HG03060 (cell line): ENCODE measurements around the gene CLDN18.

Experiments
- ATAC-seq: cut with Tn5 transposase; IDR thresholded peaks from one replicate; pipeline ENCODE4 v1.9.1; 2021; ENCODE audit warnings: low read depth, moderate number of reproducible peaks; ENCODE audit not compliant: unreplicated experiment

Gene CLDN18

GRCh38 chr3:138009476-138010272, at the start of gene CLDN18:
TSS of gene CLDN18 (plus strand) at chr3:138010165. CDS start at chr3:138010226, 61 bp downstream.
- no peak for ATAC-seq

DNA sequence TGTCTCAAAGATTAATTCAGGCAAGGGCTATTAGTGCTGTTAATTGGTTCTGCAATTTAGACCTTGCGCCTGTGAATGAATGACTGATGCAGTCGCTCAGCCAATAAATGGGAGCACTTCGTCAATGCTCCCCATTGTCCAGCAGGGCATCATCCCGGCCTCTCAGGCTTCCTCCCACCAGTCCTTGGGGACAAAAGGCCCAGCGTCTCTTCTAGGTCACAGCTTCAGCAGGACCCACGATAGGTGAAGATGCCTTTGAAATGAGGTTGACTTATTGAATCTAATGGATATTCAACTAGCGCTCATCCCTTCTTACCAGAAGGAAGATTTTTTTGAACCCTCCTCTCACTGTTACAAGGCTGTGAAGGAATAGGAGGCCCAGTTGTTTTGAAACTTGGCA, 47.7 kb upstream of the CLDN18 start:
- no peak for ATAC-seq

DNA sequence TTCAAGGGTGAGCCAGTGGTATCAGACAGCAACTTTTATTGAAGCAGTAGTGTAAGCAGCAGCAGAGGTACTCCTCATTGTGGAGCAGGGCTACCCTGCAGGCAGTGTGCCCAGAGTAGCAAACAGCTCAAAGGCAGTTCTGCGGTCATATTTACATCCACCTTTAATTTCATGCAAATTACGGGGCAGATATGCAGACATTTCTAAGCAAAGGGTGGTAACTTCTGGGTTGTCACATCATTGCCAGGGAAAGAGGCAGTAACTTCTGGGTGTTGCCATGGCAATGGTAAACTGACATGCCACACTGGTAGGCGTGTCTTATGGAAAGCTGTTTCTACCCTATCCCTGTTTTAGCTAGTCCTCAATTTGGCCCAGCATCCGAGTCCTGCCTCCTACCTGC, 46.5 kb upstream of the CLDN18 start:
- ATAC-seq: no peak

DNA sequence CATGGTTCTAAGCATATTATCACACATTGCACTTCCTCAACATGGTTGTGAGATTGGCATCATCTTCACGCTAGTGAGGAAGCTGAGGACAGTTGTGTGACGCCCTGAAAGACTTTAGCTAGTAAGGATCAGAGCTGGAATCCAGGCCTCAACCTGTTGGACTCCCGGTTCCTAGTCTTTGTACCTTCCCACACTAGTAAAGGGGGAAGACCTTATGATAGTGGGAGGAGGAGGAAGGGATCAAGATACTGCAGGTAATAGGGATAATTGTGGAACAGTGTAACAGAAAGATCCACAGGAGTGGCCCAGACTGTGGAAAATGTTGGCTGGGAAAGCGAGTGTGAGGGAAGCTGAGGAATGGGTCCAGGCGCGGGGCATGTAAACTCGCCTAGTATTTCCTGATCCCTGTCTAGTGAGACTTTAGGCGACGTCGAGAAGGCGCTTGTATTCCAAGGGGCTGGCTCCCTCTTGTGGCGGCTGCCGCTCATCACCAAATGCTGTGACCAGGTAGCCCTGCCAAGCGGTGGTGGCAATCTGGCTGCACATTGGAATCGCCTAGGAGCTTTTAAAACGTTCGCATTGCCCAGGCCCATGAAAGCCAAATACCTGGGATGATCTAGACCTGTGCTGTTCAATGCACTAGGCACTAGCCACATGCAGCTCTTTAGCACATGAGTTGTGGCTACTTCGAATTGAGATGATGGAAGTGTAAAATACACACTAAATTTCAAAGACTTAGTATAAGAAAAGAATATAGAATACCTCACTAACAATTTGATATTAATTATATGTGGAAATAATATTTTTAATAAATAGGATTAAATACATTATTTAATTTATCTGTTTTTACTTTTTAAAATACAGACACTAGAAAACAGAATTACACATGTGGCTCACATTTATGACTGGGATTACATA, 38.8 kb upstream of the CLDN18 start:
- ATAC-seq: peak; percentile 82

GRCh38 chr3:137972396-137972795, 37.6 kb upstream of the CLDN18 start:
- ATAC-seq: no peak

- no peak for ATAC-seq
Observed at GRCh38 chr3:137978328-137978727, 31.6 kb upstream of the CLDN18 start.

DNA sequence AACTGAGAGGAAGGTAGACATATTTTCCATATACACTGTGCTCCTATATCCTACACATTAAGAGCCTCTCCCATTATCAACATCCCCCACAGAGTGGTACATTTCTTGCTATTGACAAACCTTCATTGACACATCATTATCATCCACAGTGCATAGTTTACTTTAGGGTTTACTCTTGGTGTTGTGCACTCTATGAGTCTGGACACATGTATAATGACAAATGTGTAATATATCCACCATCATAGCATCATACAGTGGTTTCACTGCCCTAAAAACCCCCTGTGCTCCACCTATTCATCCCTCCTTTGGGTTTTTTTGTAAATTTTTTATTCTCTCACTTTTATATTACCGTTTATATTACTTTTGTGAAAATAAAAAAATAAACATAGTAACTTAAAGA, 22.2 kb upstream of the CLDN18 start:
- no peak for ATAC-seq

GRCh38 chr3:137988152-137988551, 21.8 kb upstream of the CLDN18 start:
- ATAC-seq: peak; percentile 48

DNA sequence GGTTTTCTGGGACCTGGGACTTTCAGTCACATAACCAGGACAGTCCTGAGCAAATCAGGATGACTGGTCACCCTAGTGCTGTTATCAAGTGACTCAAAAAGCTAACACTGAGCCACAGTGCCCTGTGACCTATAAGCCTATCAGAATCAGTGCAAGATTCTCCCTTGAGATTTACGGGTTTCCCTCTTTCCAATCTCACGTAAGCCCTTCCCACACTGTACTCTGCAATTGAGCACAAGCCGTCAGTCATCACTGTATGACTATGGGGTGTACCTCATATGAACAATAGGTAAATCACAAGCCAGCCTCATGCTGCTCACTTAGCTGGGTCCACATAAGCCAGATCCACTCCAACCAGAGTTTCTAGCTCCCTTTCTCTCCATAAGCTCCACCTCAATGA, 21.0 kb upstream of the CLDN18 start:
- peak; percentile 42 for ATAC-seq

GRCh38 chr3:137990427-137990826, 19.5 kb upstream of the CLDN18 start:
- no peak for ATAC-seq

DNA sequence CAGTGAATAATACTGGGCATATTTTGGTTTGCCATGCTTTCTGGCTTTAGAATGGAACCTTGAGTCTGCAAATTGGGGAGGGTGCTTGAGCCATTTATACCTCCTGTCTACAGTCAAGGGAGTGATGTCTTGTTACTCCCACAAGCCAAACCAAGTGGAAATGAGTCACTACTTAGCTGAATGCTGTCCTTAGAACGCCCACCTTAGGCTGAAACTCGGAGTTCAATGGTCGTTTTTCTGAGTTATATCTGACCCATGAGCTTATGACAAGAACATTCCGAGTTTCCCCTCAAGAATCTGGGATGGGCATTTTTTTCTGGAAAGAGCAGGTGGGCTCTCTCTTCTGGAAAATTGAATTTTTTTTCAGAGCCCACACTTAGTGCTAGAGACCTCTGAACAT, 17.4 kb upstream of the CLDN18 start:
- no peak for ATAC-seq

DNA sequence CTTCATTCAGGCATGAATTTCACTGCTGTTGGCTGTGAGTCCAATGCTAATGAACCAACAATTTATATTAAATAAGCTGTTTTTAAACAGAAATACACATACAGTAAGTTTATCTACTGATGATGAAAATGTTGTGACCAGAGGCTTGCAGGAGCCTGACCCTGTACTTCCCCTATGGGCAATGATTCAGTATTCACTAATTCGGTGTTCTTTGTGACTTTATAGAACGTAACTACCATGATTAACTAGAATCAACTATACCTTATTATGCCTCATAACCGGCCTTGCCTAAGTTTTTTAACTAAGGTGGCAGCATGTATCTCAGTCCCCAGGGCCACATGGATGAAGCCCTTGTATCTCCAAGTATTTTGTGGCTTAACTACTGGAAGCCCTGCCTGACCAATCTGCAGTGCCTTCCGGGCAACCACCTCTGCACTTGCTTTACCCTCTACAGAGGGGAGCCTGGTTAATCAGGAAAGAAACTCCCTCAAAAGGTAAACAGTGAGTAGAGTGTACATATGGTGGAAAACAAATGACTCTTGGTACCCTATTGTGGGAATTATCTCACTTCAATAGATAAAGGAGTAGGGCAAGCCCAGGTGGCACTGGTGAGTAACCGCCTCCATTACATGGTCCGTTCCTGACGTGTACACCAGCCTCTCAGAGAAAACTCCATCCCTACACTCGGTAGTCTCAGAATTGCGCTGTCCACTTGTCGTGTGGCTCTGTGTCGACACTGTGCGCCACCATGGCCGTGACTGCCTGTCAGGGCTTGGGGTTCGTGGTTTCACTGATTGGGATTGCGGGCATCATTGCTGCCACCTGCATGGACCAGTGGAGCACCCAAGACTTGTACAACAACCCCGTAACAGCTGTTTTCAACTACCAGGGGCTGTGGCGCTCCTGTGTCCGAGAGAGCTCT, 11.6 kb upstream of the CLDN18 start:
- no peak for ATAC-seq

GRCh38 chr3:138003069-138003468, 6.9 kb upstream of the CLDN18 start:
- ATAC-seq: no peak

DNA sequence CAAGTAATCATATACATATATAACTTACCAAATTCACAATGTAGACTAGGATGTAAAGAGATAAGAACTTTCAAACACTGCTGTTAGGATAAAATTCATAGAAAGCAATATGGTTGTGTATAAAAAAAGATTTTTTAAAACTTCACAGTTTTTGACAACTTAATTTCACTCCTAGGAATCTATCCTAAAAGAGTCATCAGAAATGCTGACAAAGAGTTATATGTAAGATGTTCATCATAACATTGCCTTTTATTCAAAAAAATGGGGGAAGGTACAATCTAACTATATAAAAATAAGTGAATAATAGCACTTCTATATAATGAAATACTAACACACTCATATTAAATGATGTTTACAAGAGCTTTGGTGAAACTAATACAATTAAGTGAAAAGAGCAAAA, 4.3 kb upstream of the CLDN18 start:
- no peak for ATAC-seq

DNA sequence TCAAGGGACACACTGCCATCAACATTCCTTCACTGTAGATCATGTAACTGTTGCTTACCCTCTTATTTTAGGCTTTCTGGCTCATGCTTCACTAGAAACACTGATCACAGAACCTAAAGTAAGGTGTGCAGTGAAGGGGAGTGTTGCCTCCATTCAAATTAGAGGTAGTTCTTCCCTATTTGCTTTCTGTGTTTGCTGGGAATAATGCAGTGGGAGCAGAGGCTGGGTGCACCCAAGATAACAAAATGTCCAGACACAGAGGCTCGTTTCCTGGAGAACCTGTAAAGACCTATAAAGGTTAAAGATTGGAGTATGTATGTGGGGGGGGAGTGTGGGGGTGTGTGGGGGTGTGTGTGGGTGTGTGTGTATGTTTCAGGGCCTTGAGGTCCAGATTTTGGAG, 2.1 kb upstream of the CLDN18 start:
- ATAC-seq: no peak

DNA sequence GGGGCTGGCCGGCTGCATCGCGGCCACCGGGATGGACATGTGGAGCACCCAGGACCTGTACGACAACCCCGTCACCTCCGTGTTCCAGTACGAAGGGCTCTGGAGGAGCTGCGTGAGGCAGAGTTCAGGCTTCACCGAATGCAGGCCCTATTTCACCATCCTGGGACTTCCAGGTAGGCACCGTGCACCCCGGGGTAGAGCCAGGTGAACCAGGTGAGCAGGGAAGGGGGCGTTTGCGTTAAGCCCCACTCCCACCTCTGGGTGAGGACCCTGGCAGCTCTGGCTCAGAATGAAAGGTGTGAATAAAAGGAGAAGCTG, 267 bp downstream of the CLDN18 start:
- no peak for ATAC-seq

- no peak for ATAC-seq
Observed at GRCh38 chr3:138011722-138012121, 1.8 kb downstream of the CLDN18 start.

DNA sequence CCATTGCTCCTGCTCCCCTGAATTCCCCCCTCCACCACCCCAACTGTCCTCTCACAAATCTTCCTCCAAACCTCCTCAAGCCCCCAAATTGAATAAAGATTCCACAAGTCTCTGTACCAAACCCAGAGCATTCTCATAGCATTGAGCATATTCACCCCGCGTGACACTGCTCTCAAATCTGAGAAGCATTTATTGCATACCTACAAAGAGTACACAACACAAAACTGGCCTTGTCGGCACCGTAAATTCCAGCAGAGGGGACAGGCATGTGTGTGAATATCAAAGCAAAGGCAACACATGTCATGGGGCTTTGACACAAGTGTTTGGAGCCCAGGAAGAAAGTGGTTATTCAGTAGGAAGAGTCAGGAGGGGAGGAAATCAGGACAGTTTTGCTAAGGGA, 2.6 kb downstream of the CLDN18 start:
- ATAC-seq: no peak

GRCh38 chr3:138016065-138016464, 6.1 kb downstream of the CLDN18 start:
- ATAC-seq: no peak

DNA sequence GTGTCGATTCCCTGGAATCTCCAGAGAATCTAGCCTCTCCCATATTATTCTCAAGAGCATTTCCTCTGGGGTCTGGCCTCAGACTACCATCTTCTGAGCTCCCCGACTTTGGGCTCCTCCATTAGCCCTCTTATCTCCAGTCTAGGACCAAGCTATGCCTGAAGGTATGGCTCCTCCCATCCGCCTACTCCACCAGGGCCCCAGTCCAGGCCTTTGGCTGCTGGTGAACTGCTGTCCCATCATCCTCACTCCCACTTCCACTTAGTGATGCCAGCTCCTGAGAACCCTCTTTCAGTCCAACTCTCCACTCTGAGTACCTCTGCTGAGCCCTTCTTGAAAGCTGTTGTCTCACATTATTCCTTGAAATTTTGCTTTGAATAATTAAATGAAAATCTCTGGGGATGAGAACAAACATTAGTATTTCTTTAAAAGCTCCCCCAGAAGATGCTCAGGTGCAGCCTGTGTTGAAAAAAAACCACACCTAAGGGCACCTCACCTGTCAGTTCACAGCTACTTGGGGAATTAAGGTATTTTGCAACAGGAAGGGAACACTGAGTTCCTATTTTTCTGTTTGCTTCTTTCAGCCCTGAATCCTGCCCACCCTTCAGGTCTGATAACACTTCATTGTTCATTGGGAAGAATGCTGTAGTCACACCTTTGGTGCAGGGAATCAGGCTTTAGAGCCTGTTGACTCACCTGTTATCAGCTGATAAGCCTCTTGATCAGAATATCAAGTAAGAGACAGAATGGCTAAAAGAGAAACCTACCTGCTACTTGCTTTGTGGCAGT, 9.5 kb downstream of the CLDN18 start:
- no peak for ATAC-seq
